Measurements from ENCODE around the gene DENND4A.

The DENND4A gene

GRCh38 chr15:65827065-65827464 lies 35.0 kb upstream of the DENND4A start:
- DNase-seq (ENCODE audit: extremely low read depth, low read depth) = no peak
- H3K4me3 ChIP-seq (replicated peaks; ENCODE audit: low read depth, low read length) = no peak overlapping the region
- TF ChIP-seq, protein P1, sequence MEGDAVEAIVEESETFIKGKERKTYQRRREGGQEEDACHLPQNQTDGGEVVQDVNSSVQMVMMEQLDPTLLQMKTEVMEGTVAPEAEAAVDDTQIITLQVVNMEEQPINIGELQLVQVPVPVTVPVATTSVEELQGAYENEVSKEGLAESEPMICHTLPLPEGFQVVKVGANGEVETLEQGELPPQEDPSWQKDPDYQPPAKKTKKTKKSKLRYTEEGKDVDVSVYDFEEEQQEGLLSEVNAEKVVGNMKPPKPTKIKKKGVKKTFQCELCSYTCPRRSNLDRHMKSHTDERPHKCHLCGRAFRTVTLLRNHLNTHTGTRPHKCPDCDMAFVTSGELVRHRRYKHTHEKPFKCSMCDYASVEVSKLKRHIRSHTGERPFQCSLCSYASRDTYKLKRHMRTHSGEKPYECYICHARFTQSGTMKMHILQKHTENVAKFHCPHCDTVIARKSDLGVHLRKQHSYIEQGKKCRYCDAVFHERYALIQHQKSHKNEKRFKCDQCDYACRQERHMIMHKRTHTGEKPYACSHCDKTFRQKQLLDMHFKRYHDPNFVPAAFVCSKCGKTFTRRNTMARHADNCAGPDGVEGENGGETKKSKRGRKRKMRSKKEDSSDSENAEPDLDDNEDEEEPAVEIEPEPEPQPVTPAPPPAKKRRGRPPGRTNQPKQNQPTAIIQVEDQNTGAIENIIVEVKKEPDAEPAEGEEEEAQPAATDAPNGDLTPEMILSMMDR (IDR thresholded peaks at IDR 0.05; ENCODE audit: low read depth, low read length, missing control alignments) = no peak

GRCh38 chr15:65824941-65825544 lies 33.0 kb upstream of the DENND4A start:
- TF ChIP-seq, protein P1 (IDR thresholded peaks at IDR 0.05; ENCODE audit: low read depth, low read length, missing control alignments) = no peak
- DNase-seq (ENCODE audit: extremely low read depth, low read depth) = no peak
- no peak overlapping the region for H3K4me3 ChIP-seq (replicated peaks; ENCODE audit: low read depth, low read length)

- H3K4me3 ChIP-seq (replicated peaks; ENCODE audit: low read depth, low read length) = no peak overlapping the region
- TF ChIP-seq, protein P1 (IDR thresholded peaks at IDR 0.05; ENCODE audit: low read depth, low read length, missing control alignments) = peak; percentile 77
- DNase-seq (ENCODE audit: extremely low read depth, low read depth) = peak; percentile 47
These were observed 32.1 kb upstream of the DENND4A start for GRCh38 chr15:65824031-65824743.

DNA sequence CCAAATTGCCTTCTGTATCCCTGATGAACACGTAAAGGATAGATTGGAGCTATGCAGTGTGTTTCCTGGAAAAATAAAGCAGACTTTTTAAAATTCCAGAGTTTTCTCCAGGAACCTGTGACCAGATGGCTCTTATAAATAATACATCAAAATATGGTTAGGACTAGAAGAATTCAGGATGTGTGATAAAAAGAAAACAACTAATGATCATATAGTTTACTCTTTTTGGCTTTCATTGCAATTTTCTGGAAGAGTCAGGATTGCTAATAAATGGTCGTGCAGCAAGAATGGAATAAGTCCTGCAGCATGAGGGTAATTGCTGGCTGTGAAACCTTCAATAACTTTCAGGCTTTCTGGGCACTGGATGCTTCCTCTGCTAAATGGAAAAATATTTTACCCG lies 30.2 kb upstream of the DENND4A start:
- DNase-seq (ENCODE audit: extremely low read depth, low read depth) = no peak
- H3K4me3 ChIP-seq (replicated peaks; ENCODE audit: low read depth, low read length) = no peak overlapping the region
- TF ChIP-seq, protein P1 (IDR thresholded peaks at IDR 0.05; ENCODE audit: low read depth, low read length, missing control alignments) = no peak

DNA sequence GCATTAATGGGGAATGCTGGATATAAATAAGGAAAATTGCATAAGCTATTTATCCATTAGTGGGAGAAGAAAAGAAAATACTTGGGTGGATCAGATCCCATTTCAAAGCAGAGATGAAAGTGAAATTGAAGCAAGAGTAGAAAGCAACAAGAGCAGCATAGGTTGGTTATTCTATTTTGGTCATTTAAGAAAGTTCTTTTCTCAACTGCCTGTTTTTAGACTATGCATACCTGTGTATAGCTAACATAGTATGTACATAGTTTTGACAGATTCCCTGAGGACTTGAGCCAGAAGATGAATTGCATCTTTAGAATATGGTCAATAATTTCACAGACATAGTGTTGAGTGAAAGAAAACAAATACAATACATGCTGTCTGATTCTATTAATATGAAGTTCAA lies 29.0 kb upstream of the DENND4A start:
- no peak for DNase-seq (ENCODE audit: extremely low read depth, low read depth)
- TF ChIP-seq, protein P1 (IDR thresholded peaks at IDR 0.05; ENCODE audit: low read depth, low read length, missing control alignments) = no peak
- H3K4me3 ChIP-seq (replicated peaks; ENCODE audit: low read depth, low read length) = no peak overlapping the region

- H3K4me3 ChIP-seq (replicated peaks; ENCODE audit: low read depth, low read length) = no peak overlapping the region
- TF ChIP-seq, protein P1 (IDR thresholded peaks at IDR 0.05; ENCODE audit: low read depth, low read length, missing control alignments) = no peak
- DNase-seq (ENCODE audit: extremely low read depth, low read depth) = no peak
These were observed 27.5 kb upstream of the DENND4A start for GRCh38 chr15:65819563-65819960.

All from HFF-Myc (cell line).